Urothelium cell line (cell line): ENCODE results near the gene C16orf90.

Experiments
- DNase-seq: peaks from one replicate; pipeline ENCODE4 v3.0.0; 2011; ENCODE audit warnings: low spot score, mixed read lengths
- FAIRE-seq: peaks from 2 replicates; lab custom pipeline; 2011; peaks lifted over from hg19 to GRCh38; lab: Jason Lieb, UNC

Gene C16orf90

GRCh38 chr16:3467921-3468320 lies 27.4 kb downstream of the C16orf90 start:
- FAIRE-seq (no peak), DNase-seq (no peak)

GRCh38 chr16:3467182-3467581 lies 28.1 kb downstream of the C16orf90 start:
- DNase-seq, result no peak
- no peak for FAIRE-seq

DNA sequence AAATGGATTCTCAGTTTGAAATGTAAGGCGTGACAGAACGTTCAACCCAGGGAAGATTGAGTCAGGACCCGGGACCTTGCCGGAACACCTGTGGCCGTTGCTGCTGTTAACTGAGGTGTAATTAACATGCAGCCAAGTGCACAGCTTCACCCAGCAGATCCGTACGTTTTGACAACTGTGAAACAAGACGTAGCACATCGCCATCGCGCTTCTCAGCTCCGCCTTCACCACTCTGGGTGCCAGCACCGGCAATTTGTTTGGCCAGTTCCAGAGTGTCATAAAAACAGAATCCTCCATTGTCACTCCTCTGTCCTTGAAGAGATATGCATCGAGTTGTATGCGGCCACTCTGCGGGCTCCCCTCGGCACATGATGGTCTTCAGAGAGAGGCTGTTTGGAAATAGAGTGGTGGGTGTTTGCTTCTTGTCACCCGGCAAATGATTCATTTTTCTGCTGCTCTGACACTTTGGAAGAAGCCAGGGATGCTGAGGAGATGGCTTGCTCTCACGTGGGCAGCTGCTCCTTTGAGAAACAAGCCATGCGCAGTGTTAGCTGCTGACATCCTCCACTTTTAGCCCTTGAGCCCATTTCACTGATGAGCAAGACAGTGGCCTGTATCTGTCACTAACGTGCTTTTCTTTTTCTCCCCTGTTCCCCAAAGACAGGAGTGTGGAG lies 29.2 kb downstream of the C16orf90 start:
- FAIRE-seq (no peak), DNase-seq (no peak)

- DNase-seq, result no peak
- no peak for FAIRE-seq
Observed at GRCh38 chr16:3465301-3465700, 30.0 kb downstream of the C16orf90 start.

DNA sequence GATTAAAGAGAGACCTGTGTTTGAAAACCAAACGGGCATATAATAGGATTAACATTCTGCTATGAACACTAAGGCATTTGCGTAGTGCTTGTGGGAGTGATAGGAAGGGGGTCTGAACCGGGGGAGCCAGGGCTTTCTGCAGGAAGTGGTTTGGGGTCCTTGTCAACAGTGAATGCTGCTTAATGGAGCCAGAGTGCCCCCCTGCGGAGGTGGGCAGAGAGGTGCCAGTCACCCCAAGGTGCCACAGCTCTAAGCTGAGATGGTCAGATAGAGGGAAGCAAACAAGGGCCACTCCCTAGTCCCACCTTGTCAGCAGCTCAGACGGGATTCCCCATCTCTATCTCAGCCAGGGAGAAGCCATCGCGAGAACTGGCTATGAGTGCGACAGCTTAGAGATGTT lies 34.1 kb downstream of the C16orf90 start:
- FAIRE-seq (no peak), DNase-seq (no peak)

DNA sequence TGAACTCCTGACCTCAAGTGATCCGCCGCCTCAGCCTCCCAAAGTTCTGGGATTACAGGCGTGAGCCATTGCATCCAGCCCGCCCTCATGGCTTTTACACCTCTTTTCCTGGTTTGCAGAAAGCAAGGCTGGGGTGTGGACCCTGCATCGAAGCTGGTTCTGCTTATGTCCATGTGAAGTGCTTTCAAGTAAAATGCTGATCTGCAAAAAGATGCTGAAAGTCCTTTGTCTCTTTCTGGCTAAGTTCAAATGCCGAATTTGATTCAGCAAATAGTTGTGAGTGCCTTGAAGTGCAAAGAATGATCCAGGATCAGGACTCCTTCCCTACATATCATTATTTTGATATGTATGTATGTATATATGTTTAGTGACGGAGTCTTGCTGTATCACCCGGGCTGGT lies 34.7 kb downstream of the C16orf90 start:
- no peak for FAIRE-seq
- DNase-seq, result no peak

DNA sequence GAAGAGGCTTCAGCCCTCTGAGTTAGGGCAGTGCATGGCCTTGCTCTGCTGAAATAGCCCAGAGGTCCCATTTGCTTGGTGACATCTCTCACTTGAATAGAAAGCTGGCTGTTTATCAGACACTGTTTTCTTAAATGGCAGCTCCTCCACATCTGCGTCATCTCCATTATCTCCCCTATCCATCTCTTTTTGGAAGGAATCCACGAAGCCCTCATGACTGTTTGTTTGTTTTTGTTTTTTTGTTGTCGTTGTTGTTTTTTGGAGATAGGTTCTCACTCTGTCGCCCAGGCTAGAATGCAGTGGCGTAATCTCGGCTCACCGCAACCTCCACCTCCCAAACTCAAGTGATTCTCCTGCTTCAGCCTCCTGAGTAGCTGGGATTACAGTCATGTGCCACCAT lies 35.2 kb downstream of the C16orf90 start:
- no peak for DNase-seq
- FAIRE-seq, result no peak

DNA sequence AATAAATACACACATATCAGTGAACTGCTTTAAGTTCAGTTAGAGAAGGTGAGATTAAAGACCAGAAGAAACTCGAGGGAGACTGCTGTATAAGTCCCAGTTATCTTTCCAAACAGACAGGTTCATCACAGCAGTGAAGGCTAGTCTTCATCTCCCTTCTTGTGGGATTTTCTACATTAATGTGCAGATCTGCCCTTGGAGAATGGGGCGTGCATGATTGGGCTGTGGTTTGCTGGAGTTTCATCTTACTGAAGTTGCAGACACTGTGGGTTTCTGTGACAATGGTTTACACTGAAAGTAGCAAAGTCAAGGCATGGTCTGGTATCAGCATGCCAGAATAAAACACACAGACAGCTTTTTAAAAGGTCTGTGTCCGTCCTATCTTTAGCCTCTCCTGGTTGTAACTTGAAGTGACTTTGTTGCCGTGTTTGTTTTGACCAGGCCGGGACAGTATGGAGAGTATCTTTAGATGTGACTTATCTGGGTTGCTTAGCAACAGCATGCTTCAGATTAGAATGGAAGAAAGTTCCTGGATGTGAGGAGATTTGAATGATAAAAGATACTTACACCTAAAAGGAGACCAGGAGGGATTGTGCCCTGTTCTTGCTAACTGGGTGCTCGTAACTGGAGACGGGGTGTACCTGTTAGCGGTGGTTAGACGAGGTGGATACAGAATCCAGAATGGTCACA lies 35.7 kb downstream of the C16orf90 start:
- DNase-seq, result no peak
- no peak for FAIRE-seq

DNA sequence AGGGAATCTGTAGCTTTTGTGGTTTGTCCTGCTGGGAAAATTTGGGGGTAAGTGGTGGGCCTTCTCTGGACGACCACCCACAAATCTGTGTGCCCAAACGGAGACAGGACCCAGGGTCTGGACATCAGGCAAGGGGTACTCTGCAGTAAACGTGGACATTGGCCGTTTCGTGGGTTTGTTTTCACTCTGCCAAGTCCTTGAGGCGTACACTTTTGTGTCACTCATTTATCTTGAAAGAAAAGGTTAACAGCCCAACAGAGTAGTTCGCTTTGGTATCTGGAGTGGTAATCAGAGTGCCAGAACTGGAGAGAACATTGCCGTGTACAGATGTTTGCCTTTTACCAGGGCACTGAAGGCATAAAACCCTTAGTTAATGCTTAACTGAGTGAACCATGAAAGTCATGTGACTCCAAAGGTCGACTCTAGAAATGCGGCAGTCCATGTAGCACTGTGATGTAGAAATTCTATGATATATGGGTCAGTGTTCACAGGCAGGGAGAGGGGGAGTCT lies 36.4 kb downstream of the C16orf90 start:
- no peak for DNase-seq

GRCh38 chr16:3458278-3458851 lies 36.9 kb downstream of the C16orf90 start:
- DNase-seq (peak; percentile 36), FAIRE-seq (peak; percentile 50)

More for the DNA sequence above, 36.4 kb downstream of the C16orf90 start:
- FAIRE-seq, result no peak

DNA sequence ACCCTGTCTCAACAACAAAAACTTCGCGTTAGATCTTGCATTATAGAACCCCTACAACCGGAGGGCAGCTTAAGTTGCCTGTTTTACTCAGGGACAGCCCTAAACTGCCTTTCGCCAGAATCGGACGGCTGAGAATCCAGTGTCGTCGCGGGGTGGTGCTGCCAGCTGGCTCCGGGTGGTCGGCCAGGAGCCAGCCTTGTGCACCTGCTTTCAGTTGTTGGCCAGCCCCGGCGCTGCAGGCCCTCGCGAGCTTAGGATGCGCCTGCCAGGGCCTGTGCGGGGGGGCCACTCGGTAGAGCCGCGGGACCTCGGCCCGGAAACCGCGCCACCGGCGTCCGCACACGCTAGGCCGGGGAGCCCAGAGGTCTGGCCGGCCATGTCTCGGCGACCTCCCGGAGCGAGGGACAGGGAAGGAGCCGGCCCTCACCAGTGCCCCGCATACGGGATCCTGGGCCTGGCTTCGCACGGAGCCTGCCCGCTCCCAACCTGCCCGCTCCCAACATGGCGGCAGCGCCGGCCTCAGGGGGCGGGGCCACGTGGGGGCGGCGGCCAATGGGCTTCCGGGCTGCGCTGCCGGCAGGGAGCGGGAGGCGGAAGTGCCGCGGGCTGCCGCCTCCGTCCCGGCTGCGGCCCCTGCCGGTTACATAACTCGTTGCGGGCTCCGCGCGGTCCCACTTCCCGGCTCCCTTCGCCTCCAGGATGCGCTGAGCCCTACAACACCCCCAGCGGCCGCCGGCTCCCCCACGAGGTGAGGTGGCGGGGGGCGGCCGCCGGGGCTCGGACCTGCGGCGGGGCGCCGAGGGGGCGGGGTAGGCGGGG lies 37.6 kb downstream of the C16orf90 start:
- peak; percentile 100 for DNase-seq
- peak; percentile 86 for FAIRE-seq

GRCh38 chr16:3454631-3455147 lies 40.6 kb downstream of the C16orf90 start:
- DNase-seq, result no peak
- FAIRE-seq, result no peak

- DNase-seq (peak; percentile 36), FAIRE-seq (no peak)
Observed at GRCh38 chr16:3454093-3454492, 41.2 kb downstream of the C16orf90 start.

GRCh38 chr16:3444032-3444388 lies 51.3 kb downstream of the C16orf90 start:
- no peak for DNase-seq
- FAIRE-seq, result no peak
